ENCODE results near the gene ANGEL2. TPM values are rescaled to one million over a fixed set of nuclear protein-coding genes. Genes with fewer than 3 reads are reported as not detected.

ANGEL2 gene
- polyA plus RNA-seq, 1 of the 3 experiments (the other 2 are of a cell fraction), result 14.0 TPM

DNA sequence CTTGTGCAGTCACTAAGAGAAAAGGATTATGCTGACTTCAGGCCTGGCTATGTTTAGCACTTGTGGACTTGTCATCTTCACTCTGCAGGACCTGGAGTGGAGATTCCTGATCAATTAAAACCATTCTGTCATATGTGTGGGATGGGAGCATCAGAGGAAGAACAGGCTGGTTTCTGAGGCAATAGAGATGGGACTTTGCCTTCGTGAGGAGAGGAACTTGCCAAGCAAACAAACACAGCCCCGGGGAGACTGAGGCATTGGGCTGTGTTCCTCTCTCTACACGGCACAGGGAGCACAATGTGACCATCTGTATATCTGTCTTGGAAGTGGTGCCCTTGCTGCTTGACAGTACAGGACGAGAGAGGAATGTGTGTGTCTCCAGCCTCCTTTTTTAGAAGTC, 42.2 kb downstream of the ANGEL2 start:
- no peaks in the 10 kb centered on the region for H3F3A ChIP-seq (replicated peaks; ENCODE audit: insufficient read depth)
- H3K4me3 ChIP-seq (ENCODE audit: low read depth in 2 of 2, low read length in 1 of 2), result no peak overlapping the region
- no peak overlapping the region for H3K4me2 ChIP-seq
- no peak overlapping the region for H3K27ac ChIP-seq (ENCODE audit: low read depth in 2 of 2, low read length in 1 of 2)
- peaks cover 0 to 2% of the 10 kb centered on the region in 2 experiments; a peak in 1 of 4 replicates for H3K4me1 ChIP-seq (ENCODE audit: control insufficient read depth in 1 of 2, insufficient read depth in 2 of 2, low read depth in 1 of 2, low read length in 1 of 2)
- no peaks in the 10 kb centered on the region for H4K20me1 ChIP-seq (ENCODE audit: insufficient read depth)
- no peak for TF ChIP-seq YY1 (IDR thresholded peaks at IDR 0.05; ENCODE audit: low read depth)
- DNase-seq, result no peak
- H2AFZ ChIP-seq (ENCODE audit: low read depth), result no peak overlapping the region
- H3K9me3 ChIP-seq, result no peaks in the 10 kb centered on the region
- no peaks in the 10 kb centered on the region for H3K27me3 ChIP-seq (ENCODE audit: insufficient read depth)
- ChIA-PET POLR2A (no interaction called here), CTCF (interaction anchor here (0.9 kb wide), 1 partner anchor 9 kb away, joined by 3 read pairs; no protein-coding TSS in a partner anchor)
- 79% methylated on average over 4 of the region's 4 CpGs for WGBS (ENCODE audit: low lambda C conversion rate)
- H3K9me2 ChIP-seq, result no peaks in the 10 kb centered on the region
- H3K79me2 ChIP-seq (ENCODE audit: insufficient read depth), result no peaks in the 10 kb centered on the region
- H3K9ac ChIP-seq, result no peak overlapping the region
- no peaks in the 10 kb centered on the region for H3K36me3 ChIP-seq (replicated peaks in 1 of 2; ENCODE audit: control insufficient read depth in 1 of 2, insufficient read depth in 2 of 2, low read length in 1 of 2)

DNA sequence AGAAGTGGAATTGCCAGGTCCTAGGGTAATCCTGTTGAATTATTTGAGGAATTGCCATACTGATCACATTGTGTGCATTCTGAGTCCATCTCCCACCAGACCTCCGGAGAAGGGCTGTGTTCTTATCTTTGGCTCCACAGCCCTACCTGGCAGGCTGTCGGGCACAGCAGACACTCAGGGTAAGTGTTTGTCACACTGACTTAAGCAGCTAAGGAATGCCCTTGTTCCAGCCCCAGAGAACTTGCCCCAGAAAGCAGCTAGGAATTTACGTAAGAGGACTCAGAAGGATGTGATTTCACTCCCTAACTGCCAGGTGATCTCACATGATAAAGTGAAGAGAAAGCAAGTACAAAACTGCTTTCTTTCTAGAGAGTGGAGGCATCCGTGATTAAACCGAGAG, 44.4 kb downstream of the ANGEL2 start:
- Histone ChIP-seq H3K9me2 (no peaks in the 10 kb centered on the region), H3K4me2 (no peak overlapping the region), H3K4me1 (ENCODE audit: control insufficient read depth in 1 of 2, insufficient read depth in 2 of 2, low read depth in 1 of 2, low read length in 1 of 2) (peaks cover 0 to 2% of the 10 kb centered on the region in 2 experiments; a peak in 1 of 4 replicates), H3K27me3 (ENCODE audit: insufficient read depth) (no peaks in the 10 kb centered on the region), H3K79me2 (ENCODE audit: insufficient read depth) (no peaks in the 10 kb centered on the region), H2AFZ (ENCODE audit: low read depth) (no peak overlapping the region), H3F3A (replicated peaks; ENCODE audit: insufficient read depth) (no peaks in the 10 kb centered on the region), H4K20me1 (ENCODE audit: insufficient read depth) (no peaks in the 10 kb centered on the region), H3K4me3 (ENCODE audit: low read depth in 2 of 2, low read length in 1 of 2) (no peak overlapping the region), H3K9me3 (no peaks in the 10 kb centered on the region), H3K9ac (no peak overlapping the region), H3K36me3 (replicated peaks in 1 of 2; ENCODE audit: control insufficient read depth in 1 of 2, insufficient read depth in 2 of 2, low read length in 1 of 2) (no peaks in the 10 kb centered on the region), H3K27ac (ENCODE audit: low read depth in 2 of 2, low read length in 1 of 2) (no peak overlapping the region)
- ChIA-PET POLR2A (no interaction called here), CTCF (interaction anchor here (0.6 kb wide), 1 partner anchor 10 kb away, joined by 3 read pairs; no protein-coding TSS in a partner anchor)
- no peak for DNase-seq
- TF ChIP-seq USF1 (IDR thresholded peaks at IDR 0.05; ENCODE audit: borderline replicate concordance, low read depth), result no peak
- TF ChIP-seq, protein P1, sequence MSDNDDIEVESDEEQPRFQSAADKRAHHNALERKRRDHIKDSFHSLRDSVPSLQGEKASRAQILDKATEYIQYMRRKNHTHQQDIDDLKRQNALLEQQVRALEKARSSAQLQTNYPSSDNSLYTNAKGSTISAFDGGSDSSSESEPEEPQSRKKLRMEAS (IDR thresholded peaks at IDR 0.05; ENCODE audit: low read depth), result no peak
- TF ChIP-seq JUND (IDR thresholded peaks at IDR 0.05), result no peak
- TF ChIP-seq YY1 (IDR thresholded peaks at IDR 0.05; ENCODE audit: low read depth), result no peak
- WGBS (ENCODE audit: low lambda C conversion rate), result 90% methylated on average over 5 of the region's 5 CpGs

DNA sequence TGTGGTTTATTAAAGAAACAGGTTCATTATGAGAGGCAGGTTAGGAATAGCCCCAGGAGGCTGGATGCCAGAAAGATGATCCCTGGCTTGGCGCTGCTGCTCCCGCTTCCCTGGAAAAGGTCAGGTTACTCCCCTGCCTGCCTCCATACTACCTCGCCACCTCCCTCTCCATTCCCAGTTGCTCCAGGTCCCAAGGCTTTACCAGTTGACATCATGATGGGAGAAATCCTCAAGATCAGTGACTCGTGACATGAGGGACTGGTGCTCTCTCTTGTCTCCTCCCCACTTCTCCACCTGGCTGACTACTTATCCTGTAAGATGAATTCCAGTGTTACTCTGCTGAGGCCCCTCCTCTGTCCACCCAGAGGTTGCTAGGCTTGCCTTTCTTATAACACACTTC, 45.6 kb downstream of the ANGEL2 start:
- no peak for DNase-seq
- H3K27ac ChIP-seq (ENCODE audit: low read depth in 2 of 2, low read length in 1 of 2), result no peak overlapping the region
- no peaks in the 10 kb centered on the region for H3K79me2 ChIP-seq (ENCODE audit: insufficient read depth)
- no peaks in the 10 kb centered on the region for H3K27me3 ChIP-seq (ENCODE audit: insufficient read depth)
- H3F3A ChIP-seq (replicated peaks; ENCODE audit: insufficient read depth), result no peaks in the 10 kb centered on the region
- H3K36me3 ChIP-seq (replicated peaks in 1 of 2; ENCODE audit: control insufficient read depth in 1 of 2, insufficient read depth in 2 of 2, low read length in 1 of 2), result no peaks in the 10 kb centered on the region
- no peak overlapping the region for H3K4me2 ChIP-seq
- no peak for TF ChIP-seq SIN3A (IDR thresholded peaks at IDR 0.05; ENCODE audit: borderline replicate concordance, low read depth, low read length)
- no peak for TF ChIP-seq RXRA (IDR thresholded peaks at IDR 0.05; ENCODE audit: borderline replicate concordance, low read depth)
- no peak for TF ChIP-seq MEF2A (IDR thresholded peaks at IDR 0.05; ENCODE audit: borderline replicate concordance, low read depth)
- TF ChIP-seq RFX5 (IDR thresholded peaks at IDR 0.05; ENCODE audit: low read length), result no peak
- H3K9ac ChIP-seq, result no peak overlapping the region
- H3K9me3 ChIP-seq, result no peaks in the 10 kb centered on the region
- CTCF ChIA-PET, result no interaction called here
- H3K4me1 ChIP-seq (ENCODE audit: control insufficient read depth in 1 of 2, insufficient read depth in 2 of 2, low read depth in 1 of 2, low read length in 1 of 2), result peaks cover 0 to 2% of the 10 kb centered on the region in 2 experiments; a peak in 1 of 4 replicates
- 97% methylated on average over 4 of the region's 4 CpGs for WGBS (ENCODE audit: low lambda C conversion rate)
- no peak overlapping the region for H3K4me3 ChIP-seq (ENCODE audit: low read depth in 2 of 2, low read length in 1 of 2)
- H4K20me1 ChIP-seq (ENCODE audit: insufficient read depth), result no peaks in the 10 kb centered on the region
- H2AFZ ChIP-seq (ENCODE audit: low read depth), result no peak overlapping the region
- POLR2A ChIA-PET, result no interaction called here
- no peaks in the 10 kb centered on the region for H3K9me2 ChIP-seq
